Fibroblast of skin of left biceps (primary cell): ENCODE results near the gene OIT3.

Experiments used
- DNase-seq, 2 experiments: peaks; one replicate each; pipeline ENCODE4 v3.0.0-alpha.2; 2013; ENCODE audit warnings: low read depth in 2 of 2

The OIT3 gene

DNA sequence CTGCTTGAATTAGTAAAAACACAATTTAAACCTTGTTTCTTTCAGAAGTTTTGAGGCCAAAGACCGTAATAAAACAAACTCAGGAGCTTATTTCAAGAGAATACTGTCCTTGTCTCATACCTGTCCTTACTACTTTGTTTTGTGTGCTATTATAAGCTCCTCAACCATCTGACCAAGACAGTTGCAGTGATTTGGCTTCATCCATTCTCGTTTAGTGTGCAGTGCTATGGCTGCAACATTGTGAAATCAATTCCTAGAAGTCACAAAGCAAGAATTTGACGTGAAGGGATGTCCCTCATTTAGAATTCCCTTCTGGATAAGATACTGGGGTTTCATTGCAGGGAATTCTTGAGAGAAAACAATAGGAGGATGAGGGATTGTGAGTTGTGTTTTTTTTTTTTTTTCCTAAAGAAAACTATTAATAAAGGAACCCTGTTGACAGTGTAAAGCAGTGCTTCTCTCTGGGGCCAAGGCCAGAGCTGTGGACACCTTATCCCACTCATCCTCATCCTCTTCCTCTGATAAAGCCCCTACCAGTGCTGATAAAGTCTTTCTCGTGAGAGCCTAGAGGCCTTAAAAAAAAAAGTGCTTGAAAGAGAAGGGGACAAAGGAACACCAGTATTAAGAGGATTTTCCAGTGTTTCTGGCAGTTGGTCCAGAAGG lies at the start of gene OIT3:
TSS of gene OIT3 (plus strand) at position 604 of the 663 bp plus-strand sequence. CDS start 60 bp downstream, outside the sequence.
- no peak for DNase-seq

GRCh38 chr10:72846238-72846637 lies 47.3 kb upstream of the OIT3 start:
- DNase-seq: peak; percentile 8 to 13

GRCh38 chr10:72847681-72848080 lies 45.9 kb upstream of the OIT3 start:
- no peak for DNase-seq

DNA sequence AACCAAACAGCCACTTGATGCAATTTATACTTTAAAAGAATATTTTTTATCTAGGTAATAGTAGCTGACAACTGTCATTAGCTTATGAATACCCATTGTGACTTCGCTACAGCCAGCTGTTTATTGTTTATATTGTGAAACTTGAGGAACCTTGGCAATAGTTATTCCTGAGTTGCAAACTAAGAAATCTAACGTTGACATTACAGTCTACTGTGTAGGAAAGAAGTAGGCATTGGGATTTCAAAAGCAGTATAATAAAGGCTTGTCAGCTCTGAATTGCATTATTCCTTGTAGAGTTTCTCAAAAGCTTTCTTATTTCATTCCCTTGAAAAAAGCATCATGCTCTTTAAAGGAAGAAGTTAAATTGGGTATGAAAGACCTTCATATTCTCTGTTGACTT lies 42.7 kb upstream of the OIT3 start:
- no peak for DNase-seq

DNA sequence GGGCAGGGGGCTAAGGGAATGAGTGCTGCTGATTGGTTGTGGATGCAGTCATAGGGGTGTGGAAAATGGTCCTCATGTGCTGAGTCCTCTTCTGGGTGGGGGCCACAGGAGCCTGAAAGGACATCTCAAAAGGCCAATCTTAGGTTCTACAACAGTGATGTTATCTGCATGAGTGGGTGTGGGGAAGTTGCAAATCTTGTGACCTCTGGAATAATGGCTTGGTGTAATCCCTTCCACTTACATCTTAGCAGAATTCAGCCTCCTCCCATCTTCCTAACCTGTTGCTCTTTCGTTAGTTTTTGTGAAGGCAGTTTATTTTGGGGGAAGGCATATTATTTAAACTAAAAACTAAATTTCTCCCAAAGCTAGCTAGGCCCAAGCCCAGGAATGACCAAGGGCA lies 42.0 kb upstream of the OIT3 start:
- no peak for DNase-seq

DNA sequence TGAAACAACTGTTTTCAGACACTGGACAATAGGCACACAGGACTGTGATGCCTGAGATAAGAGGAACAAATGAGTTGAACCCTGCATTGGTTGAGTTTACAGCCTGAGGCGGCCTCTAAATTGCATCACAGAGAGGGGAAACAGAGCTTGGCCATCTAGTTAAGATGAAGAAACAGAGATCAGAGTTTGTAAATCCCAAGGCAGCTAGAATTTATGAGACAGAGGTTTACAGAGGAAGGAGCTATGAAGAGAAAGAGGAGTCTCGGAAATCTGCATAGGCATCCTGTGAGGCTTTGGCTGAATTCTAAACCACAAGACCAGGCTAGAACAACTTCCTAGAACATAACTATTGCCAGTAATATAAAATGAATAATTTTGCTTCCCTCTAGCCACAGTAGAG lies 41.0 kb upstream of the OIT3 start:
- DNase-seq: no peak

DNA sequence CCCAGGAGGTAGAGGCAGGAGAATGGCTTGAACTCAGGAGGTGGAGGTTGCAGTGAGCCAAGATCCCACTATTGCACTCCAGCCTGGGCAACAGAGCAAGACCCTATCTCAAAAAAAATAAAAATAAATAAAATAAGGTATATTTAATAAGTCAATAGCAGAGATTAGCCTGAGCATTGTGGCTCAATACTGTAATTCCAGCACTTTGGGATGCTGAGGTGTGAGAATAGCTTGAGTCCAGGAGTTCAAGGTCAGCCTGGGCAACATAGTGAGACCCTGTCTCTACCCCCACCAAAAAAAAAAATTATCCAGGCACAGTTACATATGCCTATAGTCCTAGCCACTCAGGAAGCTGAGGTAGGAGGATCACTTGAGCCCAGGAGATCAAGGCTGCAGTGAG lies 38.4 kb upstream of the OIT3 start:
- no peak for DNase-seq

DNA sequence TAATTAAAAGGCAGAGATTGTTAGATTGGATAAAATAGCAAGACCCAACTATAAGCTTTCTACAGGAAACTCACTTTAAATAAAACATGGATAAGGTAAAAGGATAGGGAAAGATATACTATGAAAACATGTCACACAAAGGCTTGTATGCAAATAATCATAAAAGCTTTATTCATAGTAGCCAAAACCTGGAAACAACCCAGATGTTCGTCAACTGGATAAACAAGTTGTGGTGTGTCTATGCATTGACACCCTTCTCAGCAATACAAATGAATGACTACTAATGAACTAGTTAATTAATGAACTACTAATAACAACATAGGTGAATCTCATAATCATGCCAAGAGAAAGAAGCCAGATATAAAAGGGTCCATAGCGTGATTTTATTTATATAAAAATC lies 37.7 kb upstream of the OIT3 start:
- no peak for DNase-seq

- DNase-seq: no peak
Observed at GRCh38 chr10:72858067-72858466, 35.5 kb upstream of the OIT3 start.

DNA sequence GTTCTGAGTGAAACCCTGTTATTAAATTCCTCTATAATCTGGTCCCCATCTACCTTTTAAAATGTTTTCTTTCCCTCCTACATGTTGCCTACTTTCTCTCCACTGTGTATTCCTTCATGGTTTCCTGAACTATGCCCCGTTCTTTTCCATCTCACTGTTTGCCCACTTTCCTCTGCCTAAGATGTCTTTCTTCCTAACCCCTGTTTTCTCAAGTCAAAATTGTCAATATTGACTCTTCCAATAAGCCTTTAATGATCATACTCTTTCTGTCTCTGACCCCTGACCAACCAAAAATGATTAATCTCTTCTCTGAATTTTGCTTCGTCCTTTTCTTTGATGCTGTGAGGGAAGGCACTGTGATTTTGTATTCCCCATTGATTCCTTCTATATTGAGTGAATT lies 30.6 kb upstream of the OIT3 start:
- no peak for DNase-seq

DNA sequence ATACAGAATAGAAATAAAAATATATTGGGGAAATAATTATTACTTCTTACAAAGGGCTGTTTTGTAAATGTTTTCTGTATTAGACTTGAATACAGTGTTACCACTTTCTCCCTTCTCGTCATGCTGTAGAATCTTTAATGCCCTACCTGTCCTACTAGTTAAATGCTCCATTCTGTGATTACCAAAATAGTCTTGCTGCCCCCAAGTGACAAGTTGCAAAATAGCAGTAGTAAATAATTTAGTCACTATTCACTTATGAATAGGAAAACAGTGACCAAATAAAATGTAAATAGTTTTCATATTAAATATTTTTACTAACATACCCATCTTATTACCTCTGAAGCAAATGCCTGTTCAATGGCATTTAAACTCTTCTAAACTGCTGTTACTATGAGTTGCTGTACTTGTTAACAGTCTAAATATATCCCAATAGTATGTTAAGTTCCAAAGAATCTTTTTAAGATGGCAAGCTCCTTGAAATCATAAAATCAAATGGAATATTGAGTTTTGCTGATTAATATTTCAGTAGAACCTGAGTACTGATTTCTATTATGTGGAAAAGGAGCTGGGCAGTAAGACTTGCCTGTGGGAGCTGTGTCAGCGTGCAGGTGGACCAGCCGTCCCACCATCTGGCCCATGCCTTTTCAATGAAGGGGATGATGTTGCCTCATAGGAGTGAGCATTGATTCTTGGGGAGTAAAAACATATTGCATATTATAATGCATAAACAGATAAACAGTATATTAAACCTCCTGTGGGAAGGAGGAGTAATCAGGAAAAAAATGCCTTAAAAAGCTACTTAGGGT lies 18.1 kb upstream of the OIT3 start:
- DNase-seq: no peak

GRCh38 chr10:72879245-72879644 lies 14.3 kb upstream of the OIT3 start:
- no peak for DNase-seq

DNA sequence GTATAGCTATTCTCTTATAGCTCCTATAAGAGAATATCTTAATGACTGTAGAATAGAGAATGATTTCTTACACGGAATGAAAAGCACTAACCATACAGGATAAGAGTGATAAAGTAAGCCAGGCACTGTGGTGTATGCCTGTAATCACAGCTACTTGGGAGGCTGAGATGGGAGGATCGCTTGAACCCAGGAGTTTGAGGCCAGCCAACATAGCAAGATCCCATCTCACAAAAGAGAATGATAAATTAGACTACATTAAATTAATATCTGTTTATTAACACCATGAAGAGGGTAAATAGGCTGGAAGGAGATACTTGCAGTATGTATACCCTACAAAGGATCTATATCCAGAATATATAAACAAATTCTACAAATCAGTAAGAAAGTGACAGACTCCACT lies 12.2 kb upstream of the OIT3 start:
- no peak for DNase-seq

GRCh38 chr10:72883861-72884260 lies 9.7 kb upstream of the OIT3 start:
- no peak for DNase-seq

DNA sequence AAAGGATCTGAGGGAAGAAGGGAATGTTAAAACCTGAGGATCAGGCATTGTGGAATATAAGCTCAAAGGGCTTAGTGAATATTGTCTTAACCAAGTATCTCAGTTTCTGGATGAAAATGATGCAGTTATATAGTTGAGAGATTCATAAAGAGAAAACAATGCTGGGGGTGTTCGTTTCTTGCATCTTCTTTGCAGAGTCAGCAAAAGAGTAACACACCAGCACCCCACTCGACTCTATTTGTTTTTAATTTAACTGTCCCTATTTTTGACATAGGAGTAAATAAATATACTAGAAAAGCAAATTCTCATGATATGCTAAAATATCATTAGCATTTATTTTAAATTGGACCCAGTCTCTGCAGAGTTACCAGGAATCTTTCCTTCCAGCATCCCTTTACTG lies 7.6 kb upstream of the OIT3 start:
- DNase-seq: no peak

DNA sequence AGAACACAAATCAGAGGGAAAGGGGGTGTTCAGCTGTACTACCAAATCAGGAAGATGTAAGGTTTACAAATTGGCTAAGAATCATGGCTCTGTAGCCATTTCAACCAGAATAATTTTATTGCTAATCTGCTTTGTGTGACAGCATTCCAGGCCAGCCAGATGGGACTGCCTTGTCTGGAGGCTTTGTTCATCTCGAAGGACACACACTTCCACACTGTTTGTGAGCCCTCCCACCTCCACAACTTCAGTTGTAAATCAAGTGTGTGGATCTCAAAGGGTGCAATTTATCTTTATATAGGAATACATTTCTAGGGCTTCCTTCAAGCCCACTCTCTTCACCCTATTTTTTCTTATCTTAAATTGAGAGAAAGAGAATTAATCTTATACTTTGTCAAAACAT lies 6.9 kb upstream of the OIT3 start:
- DNase-seq: no peak

DNA sequence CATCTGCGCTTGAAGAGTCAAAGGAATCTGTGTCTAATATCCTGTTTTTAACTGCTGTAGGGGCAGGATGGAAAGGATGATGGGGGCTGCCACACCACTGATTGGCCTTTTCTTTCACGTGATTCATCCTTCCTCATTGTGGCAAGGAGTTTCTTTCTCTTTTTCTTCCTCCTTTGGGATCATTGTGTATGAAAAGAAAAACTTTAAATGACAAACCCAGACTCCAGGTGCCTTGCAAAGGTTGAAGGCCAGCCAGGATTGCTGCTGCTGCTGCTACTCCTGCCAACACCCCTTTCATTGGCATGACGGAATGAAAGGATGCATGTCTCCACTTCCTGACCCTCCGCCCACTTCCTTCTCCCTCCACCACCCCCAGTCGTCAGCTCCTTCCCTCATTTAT lies 6.5 kb upstream of the OIT3 start:
- DNase-seq: no peak

DNA sequence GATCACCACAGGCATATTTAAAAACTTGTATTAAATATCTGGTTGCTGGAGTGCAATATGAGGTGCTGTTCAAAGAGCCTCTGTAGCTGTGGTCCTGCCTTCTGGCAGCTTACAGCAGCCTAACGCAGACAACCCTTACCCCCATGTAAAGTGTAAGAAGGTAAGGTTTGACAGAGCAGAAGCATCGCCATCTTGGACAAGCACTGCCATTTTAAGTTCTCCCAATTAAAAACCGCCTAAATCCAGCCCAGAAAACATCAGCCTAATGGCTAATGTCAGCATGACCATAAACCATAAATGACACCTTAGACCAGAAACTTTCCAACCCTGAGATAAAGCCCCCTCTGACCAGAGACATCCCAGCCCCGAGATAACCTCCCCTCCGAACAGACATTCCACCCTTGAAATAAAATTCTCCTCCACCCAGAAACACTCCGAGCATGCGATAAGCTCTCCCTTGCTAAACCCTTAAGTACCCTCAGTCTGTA lies 5.3 kb upstream of the OIT3 start:
- no peak for DNase-seq

DNA sequence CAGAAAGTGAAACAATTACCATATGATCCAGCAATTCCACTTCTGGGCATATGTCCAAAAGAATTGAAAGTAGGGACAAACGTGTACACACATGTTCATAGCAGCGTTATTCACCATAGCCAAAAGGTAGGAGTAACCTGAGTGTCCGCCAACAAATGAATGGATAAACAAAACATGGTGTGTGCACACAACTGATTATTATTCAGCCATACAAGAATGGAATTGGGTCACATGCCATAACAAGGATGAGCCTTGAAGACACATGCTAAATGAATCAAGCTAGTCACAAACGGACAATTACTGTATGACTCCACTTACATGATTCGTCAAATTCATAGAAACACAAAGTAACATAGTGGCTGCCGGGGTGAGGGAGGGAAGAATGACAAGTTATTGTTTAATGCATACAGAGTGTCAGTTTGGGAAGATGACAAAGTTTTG lies 4.1 kb upstream of the OIT3 start:
- DNase-seq: peak in 1 of 2 experiments; percentile 4

GRCh38 chr10:72890086-72890485 lies 3.5 kb upstream of the OIT3 start:
- DNase-seq: no peak

DNA sequence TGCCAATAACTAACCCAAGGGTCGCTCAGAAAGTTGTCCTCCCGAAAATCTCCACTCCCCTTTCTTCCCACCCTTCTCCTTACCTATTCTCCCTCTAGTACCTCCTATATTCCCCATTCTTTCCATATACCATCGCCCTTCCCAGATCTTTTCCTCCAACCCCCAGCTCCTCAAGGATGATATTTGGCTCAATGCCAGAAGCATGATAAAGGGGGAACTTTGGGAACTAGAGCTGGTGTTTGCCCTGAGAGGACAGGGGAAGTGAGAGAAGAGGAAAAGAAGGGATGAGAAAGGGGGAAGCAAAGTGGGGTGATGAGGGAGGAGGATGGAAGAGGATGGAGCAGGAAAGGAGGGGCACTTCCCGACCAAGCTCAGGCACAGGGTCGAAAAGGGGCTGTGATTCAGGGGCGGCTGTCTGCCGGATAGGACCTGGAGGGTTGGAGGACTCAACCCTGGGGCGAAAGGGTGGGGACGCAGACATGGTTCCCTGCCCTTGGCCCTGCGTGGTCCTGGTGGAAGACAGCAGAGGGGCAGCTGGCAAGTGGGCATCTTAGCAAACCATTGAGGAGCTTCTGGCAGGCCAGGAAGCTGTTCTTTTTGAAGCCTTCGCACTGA lies 1.8 kb downstream of the OIT3 start:
- DNase-seq: no peak

- no peak for DNase-seq
Observed at GRCh38 chr10:72898616-72899015, 5.1 kb downstream of the OIT3 start.

GRCh38 chr10:72899545-72899944 lies 6.0 kb downstream of the OIT3 start:
- DNase-seq: no peak
